H54 (cell line): ENCODE data around the gene BARD1.
"Not testable (repeated sequence)": the region's sequence is repeated elsewhere in the genome, so short reads cannot be mapped to it uniquely, and the experiment has no call there.

Source experiments
- DNase-seq: peaks from one replicate; pipeline ENCODE4 v3.0.0; 2011; ENCODE audit warnings: low spot score, mixed read lengths; ENCODE audit not compliant: insufficient read length
- FAIRE-seq: peaks from 3 replicates; lab custom pipeline; 2011; peaks lifted over from hg19 to GRCh38; lab: Jason Lieb, UNC
- POLR2A ChIP-seq: IDR thresholded peaks from 2 replicates; pipeline ENCODE4 v1.6.1; 2011; ENCODE audit warnings: low read depth, mild to moderate bottlenecking, low read length

The BARD1 gene

DNA sequence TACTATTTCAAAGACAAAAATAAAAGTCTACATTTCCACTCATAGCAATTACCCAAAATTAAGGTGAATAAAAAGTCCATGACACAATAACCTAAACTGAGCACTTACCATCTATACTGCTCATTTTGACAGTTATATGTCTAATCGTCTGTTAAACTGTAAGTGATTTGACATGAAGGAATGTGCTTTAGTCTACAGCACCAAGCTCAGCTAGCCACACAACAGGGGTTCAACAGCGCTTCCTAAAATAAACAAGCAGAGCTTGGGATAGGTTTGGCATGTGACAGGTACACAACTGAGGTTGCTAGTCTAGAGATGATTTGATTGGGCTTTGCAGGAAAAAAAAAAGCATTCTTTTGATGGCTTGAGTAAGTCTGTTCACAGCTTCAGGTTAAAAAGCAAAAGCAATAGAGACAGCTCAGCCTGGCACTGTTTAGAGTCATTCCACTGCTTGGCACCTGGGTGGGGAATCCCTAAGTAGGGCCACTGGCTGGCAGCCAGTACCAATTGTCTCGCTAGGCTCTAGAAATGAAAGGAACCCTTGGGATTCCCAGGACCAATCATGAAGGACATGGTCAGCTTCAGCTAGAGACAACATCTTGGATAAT lies 78.6 kb downstream of the BARD1 start:
- FAIRE-seq (peak; percentile 61), DNase-seq (no peak)
- TF ChIP-seq POLR2A = no peak

DNA sequence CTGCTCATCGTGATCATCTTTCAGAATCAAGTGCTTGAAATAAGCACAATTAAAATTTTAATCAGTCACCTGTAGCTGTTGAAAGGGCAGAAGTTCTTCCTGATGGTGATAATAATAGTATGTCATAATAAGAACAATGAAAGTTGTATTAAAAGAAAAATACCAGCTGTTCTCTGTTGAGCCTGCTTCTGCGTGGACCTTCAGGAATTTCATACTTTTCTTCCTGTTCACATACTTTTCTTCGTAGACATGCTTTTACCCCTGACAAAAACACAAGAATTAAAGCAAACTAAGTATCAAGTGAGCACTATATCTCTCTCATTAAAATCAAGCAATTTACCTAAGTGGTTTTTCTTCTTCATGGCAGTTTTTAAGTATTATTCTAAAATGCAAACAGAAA lies 79.2 kb downstream of the BARD1 start:
- TF ChIP-seq POLR2A = no peak

DNA sequence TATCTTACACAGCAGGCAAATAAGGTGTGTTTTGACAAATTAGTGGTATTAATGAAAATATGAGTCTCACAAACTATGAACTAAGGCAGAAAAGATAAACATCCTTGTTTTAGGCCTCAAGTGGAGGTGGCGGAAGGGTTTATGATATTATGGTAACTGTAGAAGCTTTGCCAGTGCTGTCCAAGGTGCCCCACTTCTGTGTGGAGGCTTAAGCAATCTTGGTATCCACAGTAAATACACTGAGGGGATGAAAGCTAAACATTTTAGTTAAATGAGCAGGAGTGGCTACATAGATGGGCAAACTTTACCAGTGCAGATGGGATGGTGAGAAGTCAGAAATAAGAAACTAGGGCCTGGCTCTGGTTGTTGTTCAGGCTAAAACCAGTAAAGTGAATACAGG lies 84.7 kb downstream of the BARD1 start:
- no peak for FAIRE-seq
- DNase-seq = no peak
- TF ChIP-seq POLR2A = no peak

More for the DNA sequence above, 79.2 kb downstream of the BARD1 start:
- no peak for DNase-seq
- FAIRE-seq = no peak

DNA sequence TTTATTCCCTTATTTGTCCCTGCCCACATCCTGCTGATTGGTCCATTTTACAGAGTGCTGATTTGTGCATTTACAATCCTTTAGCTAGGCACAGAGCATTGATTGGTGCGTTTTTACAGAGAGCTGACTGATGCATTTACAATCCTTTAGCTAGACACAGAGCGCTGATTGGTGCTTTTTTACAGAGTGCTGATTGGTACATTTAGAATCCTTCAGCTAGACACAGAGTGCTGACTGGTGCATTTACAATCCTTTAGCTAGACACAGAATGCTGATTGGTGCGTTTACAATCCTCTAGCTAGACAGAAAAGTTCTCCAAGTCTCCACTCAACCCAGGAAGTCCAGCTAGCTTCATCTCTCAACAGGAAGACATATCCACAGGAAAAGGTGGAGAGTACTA lies 91.6 kb downstream of the BARD1 start:
- not testable (repeated sequence) for FAIRE-seq, DNase-seq

DNA sequence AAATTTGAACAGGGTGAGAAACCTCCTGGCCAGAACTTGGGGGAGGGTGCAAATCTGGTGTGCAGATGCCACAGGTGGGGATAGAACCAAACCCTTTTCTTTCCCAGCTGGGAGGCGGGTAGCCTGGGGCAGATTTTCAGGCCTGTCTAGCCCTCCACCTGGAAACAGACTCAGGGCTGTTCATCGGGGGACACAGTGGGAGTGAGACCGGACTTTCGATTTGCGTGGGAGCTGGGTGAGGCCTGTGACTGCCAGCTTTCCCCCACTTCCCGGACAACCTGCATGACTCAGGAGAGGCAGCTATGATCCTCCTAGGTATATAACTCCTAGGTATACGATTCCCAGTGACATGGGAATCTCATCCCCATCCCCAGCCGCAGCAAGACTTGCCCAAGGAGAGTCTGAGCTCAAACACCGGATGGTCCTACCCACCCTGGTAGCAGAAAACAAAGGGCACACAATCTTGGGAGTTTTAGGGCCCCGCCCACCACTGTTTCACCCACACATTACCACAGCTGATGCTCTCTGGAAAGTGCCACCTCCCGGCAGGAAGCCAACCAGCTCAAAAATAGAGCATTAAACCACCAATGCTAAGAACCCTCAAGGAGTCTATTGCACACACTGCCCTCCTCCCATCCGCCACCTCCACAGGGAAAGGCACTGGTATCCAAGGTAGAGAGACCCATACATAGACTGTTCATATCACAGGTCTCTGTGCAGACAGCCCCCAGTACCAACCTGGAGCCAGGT lies 92.5 kb downstream of the BARD1 start:
- no peak for FAIRE-seq
- no peak for TF ChIP-seq POLR2A
- DNase-seq = no peak

- TF ChIP-seq POLR2A = no peak
- FAIRE-seq = no peak
- no peak for DNase-seq
Observed at GRCh38 chr2:214715025-214715424, 94.5 kb downstream of the BARD1 start.

DNA sequence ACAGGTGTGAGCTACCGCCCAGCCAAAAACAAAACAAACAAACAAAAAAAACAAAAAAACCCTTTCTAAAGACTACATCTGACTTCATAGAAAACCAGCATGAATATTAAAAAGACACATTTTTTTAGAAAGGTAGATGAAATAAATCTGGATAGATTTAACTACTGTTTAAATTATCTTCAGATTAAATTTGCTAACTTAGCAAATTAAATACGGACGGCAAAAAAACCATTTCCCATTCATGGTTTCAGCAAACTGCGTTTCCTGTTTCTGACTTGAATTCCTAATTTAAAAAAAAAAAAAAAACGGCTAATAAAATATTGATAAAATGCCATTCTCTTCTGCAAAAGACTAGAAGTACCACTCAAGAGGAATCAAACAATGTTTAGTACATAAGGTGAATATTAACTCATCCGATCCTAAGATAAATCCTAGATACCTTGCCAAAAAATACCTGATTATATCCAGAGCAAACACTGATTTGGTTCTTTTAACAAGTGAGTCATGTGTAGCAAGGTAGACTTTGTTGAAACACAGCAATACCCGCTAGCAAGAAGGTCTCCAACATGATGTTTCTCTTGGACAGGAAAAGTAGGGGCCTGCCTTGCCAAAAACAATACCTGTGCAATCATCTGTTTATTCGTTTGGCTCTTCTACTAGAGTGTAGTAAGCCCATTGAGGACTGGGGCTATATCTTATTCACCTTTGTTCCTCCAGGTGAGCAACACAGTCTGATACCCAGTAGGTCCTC lies 96.2 kb downstream of the BARD1 start:
- FAIRE-seq = no peak
- no peak for TF ChIP-seq POLR2A
- no peak for DNase-seq

DNA sequence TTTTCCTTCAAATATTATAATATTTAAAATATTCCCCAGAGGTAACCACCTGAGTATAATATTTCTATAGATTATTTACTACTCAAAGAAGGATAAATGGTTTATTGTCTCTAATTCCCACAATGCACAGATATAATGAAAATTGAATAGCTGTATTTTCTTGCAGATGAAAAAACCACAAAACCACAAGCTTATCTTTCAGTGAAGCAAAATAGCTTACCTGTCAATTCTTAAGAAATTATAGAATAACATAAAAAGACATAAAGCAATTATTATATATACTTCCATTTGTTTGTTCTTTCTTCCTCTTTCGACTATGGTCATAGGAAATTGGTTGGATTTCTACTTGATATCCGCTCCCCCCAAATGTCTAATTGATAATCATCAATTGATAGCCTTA lies 98.8 kb downstream of the BARD1 start:
- DNase-seq (no peak), FAIRE-seq (no peak)
- no peak for TF ChIP-seq POLR2A

GRCh38 chr2:214706986-214707385 lies 102.5 kb downstream of the BARD1 start:
- FAIRE-seq (no peak), DNase-seq (no peak)

GRCh38 chr2:214699236-214699635 lies 110.2 kb downstream of the BARD1 start:
- FAIRE-seq (peak; percentile 43), DNase-seq (no peak)
- TF ChIP-seq POLR2A = no peak

More at GRCh38 chr2:214706986-214707385, 102.5 kb downstream of the BARD1 start:
- TF ChIP-seq POLR2A = no peak

DNA sequence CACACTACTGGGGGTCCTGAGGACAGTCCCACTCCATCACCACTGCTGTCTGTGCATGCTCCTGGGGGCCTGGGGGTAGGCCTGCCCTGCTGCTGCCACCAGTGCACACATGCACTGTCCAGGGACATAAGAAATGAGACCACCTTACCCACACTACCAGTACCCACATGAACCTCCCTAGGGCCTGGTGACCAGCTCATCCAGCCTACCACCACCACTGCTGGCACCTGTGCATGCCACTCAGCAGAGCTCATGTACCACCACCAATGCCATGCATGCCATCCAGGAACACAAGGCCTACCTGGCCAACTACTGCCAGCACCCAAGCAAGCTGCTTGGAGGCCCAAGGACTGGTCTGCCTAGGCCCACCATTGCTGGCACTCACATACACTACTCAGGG lies 112.8 kb downstream of the BARD1 start:
- DNase-seq = no peak
- no peak for TF ChIP-seq POLR2A
- FAIRE-seq = no peak

- no peak for TF ChIP-seq POLR2A
- FAIRE-seq (no peak), DNase-seq (no peak)
Observed at GRCh38 chr2:214695789-214696188, 113.7 kb downstream of the BARD1 start.

GRCh38 chr2:214683557-214683956 lies 125.9 kb downstream of the BARD1 start:
- FAIRE-seq, DNase-seq: not testable (repeated sequence)

DNA sequence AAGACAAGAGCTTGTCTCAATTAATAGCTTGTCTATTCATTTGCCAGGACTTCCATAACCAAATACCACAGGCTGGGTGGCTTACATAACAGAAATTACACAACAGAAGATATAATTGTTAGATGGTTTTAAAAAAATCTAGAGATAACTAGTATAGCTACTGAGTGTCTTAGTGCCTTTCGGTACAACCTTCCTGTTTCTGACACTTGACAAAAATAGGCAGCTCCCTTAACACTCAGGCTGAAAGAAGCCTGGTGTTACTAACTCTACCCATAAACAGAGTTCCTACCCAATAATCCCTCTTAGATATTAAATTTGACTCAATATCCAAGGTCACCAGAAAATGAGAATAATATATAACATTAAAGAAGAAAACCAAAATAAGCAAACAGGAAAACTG lies 129.7 kb downstream of the BARD1 start:
- no peak for TF ChIP-seq POLR2A
- no peak for FAIRE-seq
- DNase-seq = no peak
